ENCODE measurements around the gene PAM. TPM values are rescaled to one million over a fixed set of nuclear protein-coding genes. Genes with fewer than 3 reads are reported as not detected.
A peak's percentile ranks its signal among the peaks of the same experiment; 100 is the strongest.

The PAM gene
- total RNA-seq, 6 experiments from 2014 or later, result 10.9 to 22.7 (median 16.8) TPM

DNA sequence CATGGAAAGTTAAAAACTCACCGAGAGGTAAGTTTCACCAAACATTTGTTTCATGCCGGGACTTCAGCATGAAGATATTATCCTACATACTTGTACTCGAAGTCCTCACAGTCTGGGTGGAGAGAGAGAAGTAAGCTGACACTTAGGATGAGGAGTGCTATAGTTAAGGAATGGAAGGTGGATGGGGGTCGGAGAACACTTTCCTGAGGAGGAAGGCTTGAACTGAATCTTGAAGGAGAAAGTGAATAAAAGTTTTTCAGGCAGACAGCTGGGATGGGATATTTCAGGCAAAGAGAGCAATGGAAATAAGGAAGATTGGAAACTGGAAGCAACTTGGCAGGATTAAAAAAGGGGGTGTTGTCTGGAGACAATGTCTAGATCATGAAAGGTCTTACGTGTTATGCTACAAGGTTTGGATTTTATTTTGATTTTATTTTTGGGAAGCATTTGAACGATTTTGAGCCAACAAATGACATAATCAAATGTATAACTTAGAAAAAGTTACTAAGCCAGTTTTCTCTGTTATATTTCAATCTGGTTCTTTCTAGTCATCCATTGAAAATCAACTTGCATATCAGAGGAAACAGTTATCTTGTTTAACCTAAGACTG, 167.1 kb downstream of the PAM start:
- H3K9me3 ChIP-seq, result no peaks in the 10 kb centered on the region
- intact Hi-C loops (cut with DNase I), result no loop called here
- ATAC-seq, result no peak

DNA sequence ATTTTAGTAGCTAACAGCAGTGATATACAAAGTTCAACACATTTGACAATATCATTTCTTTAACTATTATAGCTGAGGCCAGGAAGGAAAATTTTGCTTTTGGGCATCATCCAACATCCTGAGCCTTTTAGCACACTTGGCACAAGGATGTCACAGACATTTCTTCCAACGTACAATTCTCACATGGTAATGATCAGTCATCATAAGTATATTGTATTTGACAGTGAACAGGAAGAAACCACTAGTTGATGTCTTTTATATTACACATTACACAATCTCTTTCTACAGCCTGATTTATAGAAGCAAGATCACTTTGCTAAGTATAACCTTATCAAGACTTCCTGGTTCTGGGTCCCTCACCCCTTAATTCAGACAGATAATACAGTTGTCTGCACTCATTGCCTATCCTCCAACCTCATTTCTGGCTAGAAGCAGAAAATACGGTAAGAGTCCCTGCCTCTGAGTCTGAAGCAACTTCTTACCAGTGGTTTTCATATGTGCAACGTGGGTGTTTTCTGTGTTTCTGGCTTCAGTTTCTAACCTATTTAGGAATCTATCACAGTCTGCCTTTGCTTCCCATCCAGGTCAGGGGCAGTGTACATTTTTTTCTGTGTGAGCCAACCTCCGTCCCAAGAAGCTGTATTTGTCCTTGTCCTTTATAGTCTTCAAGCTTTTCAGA, 167.8 kb downstream of the PAM start:
- Histone ChIP-seq H3K36me3 (no peaks in the 10 kb centered on the region), H3K4me1 (no peaks in the 10 kb centered on the region), H3K9me3 (no peaks in the 10 kb centered on the region), H3K4me3 (no peak overlapping the region), H3K27ac (no peak overlapping the region), H3K27me3 (no peaks in the 10 kb centered on the region)
- ATAC-seq (peak in 2 of 4 donors; percentile 28 to 52), DNase-seq (no peak)
- intact Hi-C loops (cut with DNase I), result no loop called here
- WGBS (ENCODE audit: insufficient coverage, low coverage, low lambda C conversion rate, missing lambda C conversion rate), result 61% methylated on average over 4 of the region's 4 CpGs
- TF ChIP-seq POLR2A (IDR thresholded peaks at IDR 0.05), result no peak
- TF ChIP-seq, protein P1, sequence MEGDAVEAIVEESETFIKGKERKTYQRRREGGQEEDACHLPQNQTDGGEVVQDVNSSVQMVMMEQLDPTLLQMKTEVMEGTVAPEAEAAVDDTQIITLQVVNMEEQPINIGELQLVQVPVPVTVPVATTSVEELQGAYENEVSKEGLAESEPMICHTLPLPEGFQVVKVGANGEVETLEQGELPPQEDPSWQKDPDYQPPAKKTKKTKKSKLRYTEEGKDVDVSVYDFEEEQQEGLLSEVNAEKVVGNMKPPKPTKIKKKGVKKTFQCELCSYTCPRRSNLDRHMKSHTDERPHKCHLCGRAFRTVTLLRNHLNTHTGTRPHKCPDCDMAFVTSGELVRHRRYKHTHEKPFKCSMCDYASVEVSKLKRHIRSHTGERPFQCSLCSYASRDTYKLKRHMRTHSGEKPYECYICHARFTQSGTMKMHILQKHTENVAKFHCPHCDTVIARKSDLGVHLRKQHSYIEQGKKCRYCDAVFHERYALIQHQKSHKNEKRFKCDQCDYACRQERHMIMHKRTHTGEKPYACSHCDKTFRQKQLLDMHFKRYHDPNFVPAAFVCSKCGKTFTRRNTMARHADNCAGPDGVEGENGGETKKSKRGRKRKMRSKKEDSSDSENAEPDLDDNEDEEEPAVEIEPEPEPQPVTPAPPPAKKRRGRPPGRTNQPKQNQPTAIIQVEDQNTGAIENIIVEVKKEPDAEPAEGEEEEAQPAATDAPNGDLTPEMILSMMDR (IDR thresholded peaks at IDR 0.05), result no peak

More for the DNA sequence above, 167.1 kb downstream of the PAM start:
- Histone ChIP-seq H3K27ac (no peak overlapping the region), H3K4me1 (no peaks in the 10 kb centered on the region), H3K27me3 (no peaks in the 10 kb centered on the region), H3K4me3 (no peak overlapping the region), H3K36me3 (no peaks in the 10 kb centered on the region)
- DNase-seq, result no peak
- WGBS (ENCODE audit: insufficient coverage, low coverage, low lambda C conversion rate, missing lambda C conversion rate), result 68% methylated on average over 6 of the region's 6 CpGs
- TF ChIP-seq, protein P1 (IDR thresholded peaks at IDR 0.05), result no peak
- TF ChIP-seq POLR2A (IDR thresholded peaks at IDR 0.05), result no peak

DNA sequence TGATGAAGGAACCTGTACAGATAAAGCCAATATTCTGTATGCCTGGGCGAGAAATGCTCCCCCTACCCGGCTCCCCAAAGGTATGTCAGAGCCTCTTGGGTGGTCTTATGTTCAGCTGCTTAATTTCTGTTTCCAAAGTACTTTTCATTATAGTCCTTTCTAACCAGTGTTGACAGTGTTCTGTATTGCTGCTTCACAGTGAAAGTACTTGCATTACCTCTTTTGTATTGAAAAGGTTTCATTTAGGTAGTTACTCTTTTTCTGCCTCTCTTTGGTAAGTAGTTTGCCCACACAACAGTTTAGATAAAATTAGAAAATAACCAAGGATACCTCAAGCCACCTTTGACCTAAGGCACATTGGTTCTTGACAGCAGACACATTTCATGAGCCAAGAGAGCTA, 169.9 kb downstream of the PAM start:
- WGBS (ENCODE audit: insufficient coverage, low coverage, low lambda C conversion rate, missing lambda C conversion rate), result 85% methylated on average over 2 of the region's 2 CpGs
- H3K27ac ChIP-seq, result no peak overlapping the region
- no peaks in the 10 kb centered on the region for H3K36me3 ChIP-seq
- H3K27me3 ChIP-seq, result no peaks in the 10 kb centered on the region
- H3K9me3 ChIP-seq, result no peaks in the 10 kb centered on the region
- H3K4me3 ChIP-seq, result no peak overlapping the region
- H3K4me1 ChIP-seq, result no peaks in the 10 kb centered on the region
- DNase-seq, result no peak
- intact Hi-C loops (cut with DNase I), result no loop called here
- no peak for ATAC-seq
- TF ChIP-seq, protein P1 (IDR thresholded peaks at IDR 0.05), result no peak
- TF ChIP-seq POLR2A (IDR thresholded peaks at IDR 0.05), result no peak

DNA sequence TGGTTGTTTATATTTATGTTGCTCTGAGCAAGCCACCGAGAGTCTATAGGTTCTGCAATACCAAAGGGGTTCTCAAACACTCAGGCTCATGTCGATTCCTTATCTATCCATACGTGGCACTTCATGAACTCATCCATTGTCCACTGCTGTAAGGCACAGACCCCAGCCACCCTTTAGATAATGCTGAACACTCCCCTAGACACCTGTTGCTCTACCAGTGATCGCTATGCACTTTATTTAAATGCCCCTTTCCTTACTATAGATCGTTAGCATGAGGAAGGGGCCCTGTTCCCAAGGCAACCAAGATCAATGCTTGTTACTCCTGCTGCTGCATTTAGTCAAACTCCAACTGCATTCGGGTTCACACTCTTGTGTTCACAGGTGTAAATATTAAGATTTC, 171.9 kb downstream of the PAM start:
- DNase-seq, result no peak
- intact Hi-C loops (cut with DNase I), result no loop called here
- TF ChIP-seq, protein P1 (IDR thresholded peaks at IDR 0.05), result no peak
- no peak for TF ChIP-seq POLR2A (IDR thresholded peaks at IDR 0.05)
- WGBS (ENCODE audit: insufficient coverage, low coverage, low lambda C conversion rate, missing lambda C conversion rate), result 82% methylated on average over 6 of the region's 6 CpGs
- Histone ChIP-seq H3K4me3 (no peak overlapping the region), H3K27ac (no peak overlapping the region), H3K4me1 (no peaks in the 10 kb centered on the region), H3K9me3 (no peaks in the 10 kb centered on the region), H3K36me3 (no peaks in the 10 kb centered on the region), H3K27me3 (no peaks in the 10 kb centered on the region)
- no peak for ATAC-seq
